ENCODE data around the gene TRIM65.

TRIM65 gene

DNA sequence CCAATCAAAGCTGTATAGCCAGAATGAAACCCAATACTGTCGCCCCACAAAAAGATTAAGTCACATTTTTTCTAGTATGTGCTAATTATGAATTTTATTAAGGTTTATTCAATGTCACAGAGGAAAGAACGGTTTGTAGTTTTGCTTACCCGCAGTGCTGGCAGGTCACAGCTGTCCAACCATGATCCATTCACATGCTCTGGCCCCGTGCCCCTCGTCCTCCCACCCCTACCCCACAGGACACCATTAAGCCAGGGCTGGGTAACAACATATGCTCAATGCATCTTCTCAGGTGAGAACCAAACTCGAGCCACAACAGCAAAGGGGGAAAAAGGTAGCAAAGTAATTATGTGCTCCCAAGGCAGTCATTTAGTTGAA, 44.7 kb upstream of the TRIM65 start:
- H3K4me1 ChIP-seq (ENCODE audit: control insufficient read depth in 2 of 2, insufficient read depth in 1 of 2, low read depth in 1 of 2, low read length in 2 of 2), result peaks cover 2 to 4% of the 10 kb centered on the region in 2 donors
- no CpG with 5 or more reads among the region's 6 CpGs for WGBS, 2 donors (ENCODE audit: extremely low coverage in 2 of 2, insufficient read length in 2 of 2, insufficient replicate concordance in 1 of 2)
- no peak overlapping the region for H2BK15ac ChIP-seq (ENCODE audit: low read length)
- no peak for DNase-seq (ENCODE audit: low spot score)
- H3K27me3 ChIP-seq (ENCODE audit: control insufficient read depth in 3 of 3, insufficient read depth in 3 of 3, low read depth in 1 of 3, low read length in 3 of 3), result peaks cover 0 to 3% (median 0%) of the 10 kb centered on the region in 3 experiments
- peak overlapping the region; percentile 55 for H3K4me2 ChIP-seq (ENCODE audit: insufficient read depth, low read length, poor library complexity, severe bottlenecking)
- no peaks in the 10 kb centered on the region for H3K79me1 ChIP-seq (ENCODE audit: low read depth, low read length)
- H3K14ac ChIP-seq (ENCODE audit: low read length), result no peak overlapping the region
- H3K23ac ChIP-seq (ENCODE audit: low read depth, low read length, poor library complexity), result no peak overlapping the region
- H2AK5ac ChIP-seq (ENCODE audit: low read depth, low read length), result no peak overlapping the region
- H3K4ac ChIP-seq (ENCODE audit: low read length), result no peak overlapping the region
- no peak overlapping the region for H4K8ac ChIP-seq (ENCODE audit: low read depth, low read length)
- H2BK5ac ChIP-seq (ENCODE audit: low read length), result no peak overlapping the region
- no peak overlapping the region for H2BK120ac ChIP-seq (ENCODE audit: low read depth, low read length)
- no peak overlapping the region for H4K91ac ChIP-seq (ENCODE audit: low read depth, low read length, poor library complexity)
- H2AFZ ChIP-seq (ENCODE audit: low read length), result peak overlapping the region; percentile 99
- no peaks in the 10 kb centered on the region for H3K9me3 ChIP-seq (replicated peaks in 1 of 2; ENCODE audit: control insufficient read depth in 2 of 2, insufficient read depth in 1 of 2, low read depth in 1 of 2, low read length in 2 of 2)
- peaks cover 0 to 21% of the 10 kb centered on the region in 2 donors for H3K36me3 ChIP-seq (replicated peaks in 1 of 2; ENCODE audit: control insufficient read depth in 2 of 2, insufficient read depth in 2 of 2, low read length in 2 of 2)
- H3K18ac ChIP-seq (ENCODE audit: low read length), result no peak overlapping the region
- H2BK12ac ChIP-seq (ENCODE audit: low read length), result no peak overlapping the region
- H3K4me3 ChIP-seq (ENCODE audit: low read length in 2 of 2), result peak overlapping the region in 1 of 2 donors; percentile 92
- H3K27ac ChIP-seq (replicated peaks; ENCODE audit: low read length), result no peak overlapping the region
- H3K9ac ChIP-seq (ENCODE audit: low read depth, low read length, poor library complexity), result no peak overlapping the region

DNA sequence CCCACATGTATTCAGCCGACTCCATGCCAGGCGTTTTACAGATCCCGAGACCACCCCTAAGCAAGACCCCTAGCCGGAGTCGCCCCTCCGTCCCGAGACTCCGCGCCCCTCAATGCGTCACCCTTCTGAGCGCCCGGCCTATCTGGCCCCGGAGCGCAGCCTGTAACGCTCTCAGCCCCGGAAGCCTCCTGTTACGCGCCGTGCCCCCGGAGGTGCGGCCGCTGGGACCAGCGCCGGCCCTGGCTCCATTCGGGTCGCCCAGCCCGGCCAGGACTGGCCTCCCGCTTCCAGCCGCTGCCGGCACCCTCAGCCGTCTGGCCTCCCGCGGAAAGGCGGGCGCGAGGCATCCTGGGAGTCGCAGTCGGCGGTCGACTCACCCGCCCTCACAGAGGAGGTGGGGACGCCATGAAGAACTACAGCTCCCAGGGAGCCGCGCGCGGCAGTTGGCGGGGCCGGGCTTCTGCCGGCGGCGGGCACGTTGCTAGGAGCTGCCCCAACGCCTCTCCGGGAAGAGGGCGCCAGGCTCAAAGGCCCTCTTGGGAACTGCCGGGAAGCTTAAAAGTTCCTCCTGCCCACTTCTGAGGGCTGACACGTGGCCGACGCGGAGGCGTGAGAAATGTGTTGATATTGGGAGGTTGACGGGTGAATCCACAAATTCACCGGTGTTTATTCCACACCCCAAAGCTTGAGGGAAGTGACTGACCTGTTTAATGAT, 44.1 kb upstream of the TRIM65 start, which contains the start of gene FBF1:
TSS of gene FBF1 (minus strand) at position 316 of the 715 bp plus-strand sequence. CDS start 2,893 bp downstream, outside the sequence.
- H3K4me2 ChIP-seq (ENCODE audit: insufficient read depth, low read length, poor library complexity, severe bottlenecking), result peak within 1 kb of the TSS; percentile 67
- no peak within 1 kb of the TSS for H4K91ac ChIP-seq (ENCODE audit: low read depth, low read length, poor library complexity)
- no peaks in the 10 kb centered on the region for H3K79me1 ChIP-seq (ENCODE audit: low read depth, low read length)
- H3K23ac ChIP-seq (ENCODE audit: low read depth, low read length, poor library complexity), result peak within 1 kb of the TSS; percentile 95
- H2AK5ac ChIP-seq (ENCODE audit: low read depth, low read length), result no peak within 1 kb of the TSS
- H3K27ac ChIP-seq (replicated peaks; ENCODE audit: low read length), result no peak within 1 kb of the TSS
- peaks cover 2 to 4% of the 10 kb centered on the region in 2 donors for H3K4me1 ChIP-seq (ENCODE audit: control insufficient read depth in 2 of 2, insufficient read depth in 1 of 2, low read depth in 1 of 2, low read length in 2 of 2)
- H3K36me3 ChIP-seq (replicated peaks in 1 of 2; ENCODE audit: control insufficient read depth in 2 of 2, insufficient read depth in 2 of 2, low read length in 2 of 2), result peaks cover 0 to 15% of the 10 kb centered on the region in 2 donors
- H4K8ac ChIP-seq (ENCODE audit: low read depth, low read length), result peak within 1 kb of the TSS; percentile 78
- peak within 1 kb of the TSS; percentile 99 for H3K18ac ChIP-seq (ENCODE audit: low read length)
- H2BK5ac ChIP-seq (ENCODE audit: low read length), result peak within 1 kb of the TSS; percentile 32
- peak within 1 kb of the TSS; percentile 99 for H2AFZ ChIP-seq (ENCODE audit: low read length)
- peak within 1 kb of the TSS; percentile 97 for H3K9ac ChIP-seq (ENCODE audit: low read depth, low read length, poor library complexity)
- H2BK15ac ChIP-seq (ENCODE audit: low read length), result no peak within 1 kb of the TSS
- no peaks in the 10 kb centered on the region for H3K9me3 ChIP-seq (replicated peaks in 1 of 2; ENCODE audit: control insufficient read depth in 2 of 2, insufficient read depth in 1 of 2, low read depth in 1 of 2, low read length in 2 of 2)
- H3K4me3 ChIP-seq (ENCODE audit: low read length in 2 of 2), result peak within 1 kb of the TSS; percentile 92 to 94
- H3K27me3 ChIP-seq (ENCODE audit: control insufficient read depth in 3 of 3, insufficient read depth in 3 of 3, low read depth in 1 of 3, low read length in 3 of 3), result peaks cover 0 to 3% (median 0%) of the 10 kb centered on the region in 3 experiments
- H2BK120ac ChIP-seq (ENCODE audit: low read depth, low read length), result peak within 1 kb of the TSS; percentile 82
- H3K4ac ChIP-seq (ENCODE audit: low read length), result no peak within 1 kb of the TSS
- WGBS, 2 donors (ENCODE audit: extremely low coverage in 2 of 2, insufficient read length in 2 of 2, insufficient replicate concordance in 1 of 2), result no CpG with 5 or more reads among the region's 63 CpGs
- peak within 1 kb of the TSS; percentile 99 for H3K14ac ChIP-seq (ENCODE audit: low read length)
- H2BK12ac ChIP-seq (ENCODE audit: low read length), result no peak within 1 kb of the TSS
- peak; percentile 91 for DNase-seq (ENCODE audit: low spot score)

DNA sequence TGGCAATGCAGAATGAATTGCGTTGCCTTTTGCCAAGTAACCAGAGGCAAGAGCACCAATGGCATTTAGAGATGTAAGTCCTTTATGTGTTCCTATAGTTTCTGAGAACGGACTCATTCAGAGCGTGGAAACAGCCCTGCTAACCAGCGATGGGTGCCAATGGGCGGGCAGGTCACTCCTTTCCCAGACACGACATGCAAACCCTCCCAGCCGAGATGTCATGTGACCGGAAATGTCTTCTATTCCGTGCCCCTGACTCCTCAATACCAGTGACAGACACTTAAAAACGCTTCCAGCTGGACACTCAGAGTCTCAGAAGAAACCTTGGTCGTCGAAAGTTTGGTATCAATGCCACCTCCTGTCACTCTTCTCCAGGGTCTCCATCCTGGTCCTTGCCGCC, 40.9 kb upstream of the TRIM65 start:
- Histone ChIP-seq H3K4me2 (ENCODE audit: insufficient read depth, low read length, poor library complexity, severe bottlenecking) (no peak overlapping the region), H3K4me1 (ENCODE audit: control insufficient read depth in 2 of 2, insufficient read depth in 1 of 2, low read depth in 1 of 2, low read length in 2 of 2) (peaks cover 2 to 4% of the 10 kb centered on the region in 2 donors), H3K4me3 (ENCODE audit: low read length in 2 of 2) (no peak overlapping the region), H3K14ac (ENCODE audit: low read length) (no peak overlapping the region), H3K23ac (ENCODE audit: low read depth, low read length, poor library complexity) (peak overlapping the region; percentile 56), H4K8ac (ENCODE audit: low read depth, low read length) (no peak overlapping the region), H4K91ac (ENCODE audit: low read depth, low read length, poor library complexity) (no peak overlapping the region), H3K27me3 (ENCODE audit: control insufficient read depth in 3 of 3, insufficient read depth in 3 of 3, low read depth in 1 of 3, low read length in 3 of 3) (peaks cover 0 to 3% (median 0%) of the 10 kb centered on the region in 3 experiments), H3K79me1 (ENCODE audit: low read depth, low read length) (no peaks in the 10 kb centered on the region), H3K9ac (ENCODE audit: low read depth, low read length, poor library complexity) (no peak overlapping the region), H3K36me3 (replicated peaks in 1 of 2; ENCODE audit: control insufficient read depth in 2 of 2, insufficient read depth in 2 of 2, low read length in 2 of 2) (peaks cover 0 to 5% of the 10 kb centered on the region in 2 donors), H3K4ac (ENCODE audit: low read length) (no peak overlapping the region), H2AFZ (ENCODE audit: low read length) (no peak overlapping the region), H3K27ac (replicated peaks; ENCODE audit: low read length) (no peak overlapping the region), H2BK12ac (ENCODE audit: low read length) (no peak overlapping the region), H3K9me3 (replicated peaks in 1 of 2; ENCODE audit: control insufficient read depth in 2 of 2, insufficient read depth in 1 of 2, low read depth in 1 of 2, low read length in 2 of 2) (no peaks in the 10 kb centered on the region), H2AK5ac (ENCODE audit: low read depth, low read length) (no peak overlapping the region), H2BK120ac (ENCODE audit: low read depth, low read length) (no peak overlapping the region), H2BK15ac (ENCODE audit: low read length) (no peak overlapping the region), H3K18ac (ENCODE audit: low read length) (no peak overlapping the region), H2BK5ac (ENCODE audit: low read length) (no peak overlapping the region)
- no peak for DNase-seq (ENCODE audit: low spot score)
- no CpG with 5 or more reads among the region's 13 CpGs for WGBS, 2 donors (ENCODE audit: extremely low coverage in 2 of 2, insufficient read length in 2 of 2, insufficient replicate concordance in 1 of 2)

DNA sequence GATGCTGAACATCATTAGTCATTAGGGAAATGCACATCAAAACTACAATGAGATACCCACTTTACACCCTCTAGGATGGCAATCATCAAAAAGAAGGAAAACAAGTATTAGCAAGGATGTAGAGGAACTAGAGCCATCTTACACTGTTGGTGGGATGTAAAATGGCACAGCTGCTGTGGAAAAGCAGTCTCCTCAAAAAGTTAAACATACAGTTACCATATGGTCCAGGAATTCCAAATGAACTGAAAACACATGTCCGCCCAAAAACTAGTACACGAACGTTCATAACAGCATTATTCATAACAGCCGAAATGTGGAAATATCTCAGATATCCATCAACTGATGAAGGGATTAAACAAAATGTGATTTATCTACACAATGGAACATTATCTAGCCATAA, 37.1 kb upstream of the TRIM65 start:
- no peak overlapping the region for H3K23ac ChIP-seq (ENCODE audit: low read depth, low read length, poor library complexity)
- no peak overlapping the region for H3K4me3 ChIP-seq (ENCODE audit: low read length in 2 of 2)
- H3K4ac ChIP-seq (ENCODE audit: low read length), result no peak overlapping the region
- H3K36me3 ChIP-seq (replicated peaks in 1 of 2; ENCODE audit: control insufficient read depth in 2 of 2, insufficient read depth in 2 of 2, low read length in 2 of 2), result peaks cover 0 to 9% of the 10 kb centered on the region in 2 donors
- no peaks in the 10 kb centered on the region for H3K79me1 ChIP-seq (ENCODE audit: low read depth, low read length)
- no peak overlapping the region for H2BK5ac ChIP-seq (ENCODE audit: low read length)
- H2BK15ac ChIP-seq (ENCODE audit: low read length), result no peak overlapping the region
- no peak overlapping the region for H2BK12ac ChIP-seq (ENCODE audit: low read length)
- no peaks in the 10 kb centered on the region for H3K4me1 ChIP-seq (ENCODE audit: control insufficient read depth in 2 of 2, insufficient read depth in 1 of 2, low read depth in 1 of 2, low read length in 2 of 2)
- WGBS, 2 donors (ENCODE audit: extremely low coverage in 2 of 2, insufficient read length in 2 of 2, insufficient replicate concordance in 1 of 2), result no CpG with 5 or more reads among the region's 4 CpGs
- H4K91ac ChIP-seq (ENCODE audit: low read depth, low read length, poor library complexity), result no peak overlapping the region
- no peak overlapping the region for H3K18ac ChIP-seq (ENCODE audit: low read length)
- peaks cover 0 to 3% (median 0%) of the 10 kb centered on the region in 3 experiments for H3K27me3 ChIP-seq (ENCODE audit: control insufficient read depth in 3 of 3, insufficient read depth in 3 of 3, low read depth in 1 of 3, low read length in 3 of 3)
- H3K27ac ChIP-seq (replicated peaks; ENCODE audit: low read length), result no peak overlapping the region
- no peak overlapping the region for H4K8ac ChIP-seq (ENCODE audit: low read depth, low read length)
- no peak overlapping the region for H2AFZ ChIP-seq (ENCODE audit: low read length)
- H3K14ac ChIP-seq (ENCODE audit: low read length), result no peak overlapping the region
- H2AK5ac ChIP-seq (ENCODE audit: low read depth, low read length), result no peak overlapping the region
- DNase-seq (ENCODE audit: low spot score), result no peak
- H3K9ac ChIP-seq (ENCODE audit: low read depth, low read length, poor library complexity), result no peak overlapping the region
- H3K4me2 ChIP-seq (ENCODE audit: insufficient read depth, low read length, poor library complexity, severe bottlenecking), result no peak overlapping the region
- H3K9me3 ChIP-seq (replicated peaks in 1 of 2; ENCODE audit: control insufficient read depth in 2 of 2, insufficient read depth in 1 of 2, low read depth in 1 of 2, low read length in 2 of 2), result no peaks in the 10 kb centered on the region
- no peak overlapping the region for H2BK120ac ChIP-seq (ENCODE audit: low read depth, low read length)

Measured in neuronal stem cell (in vitro differentiated cells).